ENCODE data around the gene CMSS1.

- TF ChIP-seq CTCF (IDR thresholded peaks at IDR 0.05) (no peak), POLR2A (IDR thresholded peaks at IDR 0.05) (no peak)
Measured at GRCh38 chr3:99927671-99928457, 110.2 kb downstream of the CMSS1 start.
